Osteocyte (in vitro differentiated cells): ENCODE results near the gene RDH13. TPM values are rescaled to one million over a fixed set of nuclear protein-coding genes. Genes with fewer than 3 reads are reported as not detected.
A peak's percentile ranks its signal among the peaks of the same experiment; 100 is the strongest.
"Not testable (repeated sequence)": the region's sequence is repeated elsewhere in the genome, so short reads cannot be mapped to it uniquely, and the experiment has no call there.

Experiments used
- DNase-seq: peaks from one replicate; pipeline ENCODE4 v3.0.0; 2021; ENCODE audit warnings: mixed read lengths; ENCODE audit not compliant: unreplicated experiment; ENCODE audit errors: extremely low spot score
- H3K27ac Mint-ChIP-seq: one replicate; pipeline ENCODE4 v1.8.0; 2021; ENCODE audit warnings: mild to moderate bottlenecking, mixed read lengths; ENCODE audit not compliant: unreplicated experiment
- H3K27me3 Mint-ChIP-seq: one replicate; pipeline ENCODE4 v1.8.0; 2021; ENCODE audit warnings: mixed read lengths; ENCODE audit not compliant: unreplicated experiment
- H3K36me3 Mint-ChIP-seq: one replicate; pipeline ENCODE4 v1.8.0; 2021; ENCODE audit warnings: mixed read lengths; ENCODE audit not compliant: unreplicated experiment
- H3K4me1 Mint-ChIP-seq: one replicate; pipeline ENCODE4 v1.8.0; 2021; ENCODE audit warnings: mixed read lengths; ENCODE audit not compliant: unreplicated experiment
- H3K4me3 Mint-ChIP-seq: one replicate; pipeline ENCODE4 v1.8.0; 2021; ENCODE audit warnings: mild to moderate bottlenecking, moderate library complexity, mixed read lengths; ENCODE audit not compliant: unreplicated experiment
- H3K9me3 Mint-ChIP-seq: one replicate; pipeline ENCODE4 v1.8.0; 2021; ENCODE audit warnings: mixed read lengths; ENCODE audit not compliant: unreplicated experiment
- CTCF ChIP-seq: fragments of 200-600 bp; sonication (generic); IDR thresholded peaks from 2 replicates; pipeline ENCODE4 v1.5.0; 2021; ENCODE audit warnings: antibody characterized with exemption, mild to moderate bottlenecking, moderate library complexity
- total RNA-seq: library from RNA; stranded (reverse); gene quantifications from 2 replicates; pipeline ENCODE4 v1.2.1, GENCODE V29; 2021

RDH13 gene
- total RNA-seq, 1 donor from 2014 or later: 15.1 TPM

GRCh38 chr19:55012306-55012705, 50.6 kb downstream of the RDH13 start:
- no peak for TF ChIP-seq CTCF
- no peak overlapping the region for H3K27ac Mint-ChIP-seq
- no peak for DNase-seq
- H3K4me3 Mint-ChIP-seq: no peak overlapping the region
- H3K36me3 Mint-ChIP-seq: no peaks in the 10 kb centered on the region
- H3K4me1 Mint-ChIP-seq: peaks cover 7% of the 10 kb centered on the region
- H3K9me3 Mint-ChIP-seq: peaks cover 21% of the 10 kb centered on the region
- H3K27me3 Mint-ChIP-seq: no peaks in the 10 kb centered on the region

GRCh38 chr19:55010561-55010960, 52.4 kb downstream of the RDH13 start:
- H3K4me1 Mint-ChIP-seq: peaks cover 13% of the 10 kb centered on the region
- not testable (repeated sequence) for H3K4me3 Mint-ChIP-seq, H3K27ac Mint-ChIP-seq, DNase-seq, H3K27me3 Mint-ChIP-seq, H3K36me3 Mint-ChIP-seq
- H3K9me3 Mint-ChIP-seq: peaks cover 24% of the 10 kb centered on the region

- not testable (repeated sequence) for H3K36me3 Mint-ChIP-seq, DNase-seq, H3K27me3 Mint-ChIP-seq, H3K4me3 Mint-ChIP-seq, H3K27ac Mint-ChIP-seq
- Mint-ChIP-seq H3K9me3 (peaks cover 30% of the 10 kb centered on the region), H3K4me1 (peaks cover 13% of the 10 kb centered on the region)
Measured at GRCh38 chr19:55008781-55009180, 54.2 kb downstream of the RDH13 start.

- H3K27ac Mint-ChIP-seq, DNase-seq, H3K27me3 Mint-ChIP-seq, H3K36me3 Mint-ChIP-seq: not testable (repeated sequence)
- peak overlapping the region; percentile 18 for H3K4me3 Mint-ChIP-seq
- H3K9me3 Mint-ChIP-seq: peaks cover 30% of the 10 kb centered on the region
- peaks cover 13% of the 10 kb centered on the region for H3K4me1 Mint-ChIP-seq
Measured at GRCh38 chr19:55008189-55008588, 54.8 kb downstream of the RDH13 start.

- Mint-ChIP-seq H3K9me3 (peaks cover 30% of the 10 kb centered on the region), H3K4me3 (peak overlapping the region; percentile 82), H3K4me1 (peaks cover 13% of the 10 kb centered on the region)
- DNase-seq, H3K27ac Mint-ChIP-seq, H3K36me3 Mint-ChIP-seq, H3K27me3 Mint-ChIP-seq: not testable (repeated sequence)
Measured at GRCh38 chr19:55007537-55007936, 55.4 kb downstream of the RDH13 start.

- H3K36me3 Mint-ChIP-seq, DNase-seq, H3K27ac Mint-ChIP-seq, H3K27me3 Mint-ChIP-seq: not testable (repeated sequence)
- H3K4me1 Mint-ChIP-seq: peaks cover 13% of the 10 kb centered on the region
- peaks cover 27% of the 10 kb centered on the region for H3K9me3 Mint-ChIP-seq
- peak overlapping the region; percentile 82 for H3K4me3 Mint-ChIP-seq
Measured at GRCh38 chr19:55006795-55007194, 56.2 kb downstream of the RDH13 start.

- Mint-ChIP-seq H3K27me3 (no peaks in the 10 kb centered on the region), H3K4me3 (peak overlapping the region; percentile 82), H3K9me3 (peaks cover 21% of the 10 kb centered on the region), H3K27ac (peak overlapping the region; percentile 91), H3K4me1 (peaks cover 13% of the 10 kb centered on the region), H3K36me3 (peaks cover 8% of the 10 kb centered on the region)
- TF ChIP-seq CTCF: no peak
- DNase-seq: no peak
Measured at GRCh38 chr19:55005684-55006488, 57.1 kb downstream of the RDH13 start.
